ENCODE measurements around the gene PEX26. TPM values are rescaled to one million over a fixed set of nuclear protein-coding genes. Genes with fewer than 3 reads are reported as not detected.

Gene PEX26
- total RNA-seq, 2 experiments from 2014 or later = 19.6 to 20.8 TPM

DNA sequence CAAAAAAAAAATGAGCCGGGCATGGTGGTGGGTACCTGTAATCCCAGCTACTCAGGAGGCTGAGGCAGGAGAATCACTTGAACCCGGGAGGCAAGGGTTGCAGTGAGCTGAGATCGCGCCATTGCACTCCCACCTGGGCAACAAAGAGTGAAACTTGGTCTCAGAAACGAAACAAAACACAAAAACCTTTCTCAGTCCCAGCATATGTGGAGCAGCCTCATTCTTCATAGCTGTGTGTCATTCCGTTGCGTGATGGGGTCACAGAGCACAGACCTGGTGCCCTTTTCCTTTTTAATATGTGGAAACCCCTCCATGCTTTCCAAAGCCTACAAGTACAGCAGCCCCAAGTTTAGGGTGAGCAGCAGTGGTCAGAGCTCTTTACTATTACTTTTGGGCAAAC, 13.7 kb downstream of the PEX26 start:
- CTCF ChIA-PET = interaction anchor here (1.7 kb wide), 1 partner anchor 15 kb away, joined by 4 read pairs; no protein-coding TSS in a partner anchor
- H3K27ac ChIP-seq (ENCODE audit: low read depth in 1 of 2, low read length in 2 of 2) = peak overlapping the region in 1 of 2 donors; percentile 75
- Mint-ChIP-seq H3K9me3 (no peaks in the 10 kb centered on the region), H3K27me3 (no peaks in the 10 kb centered on the region), H3K4me1 (ENCODE audit: low read depth) (peaks cover 19% of the 10 kb centered on the region), H3K4me3 (peak overlapping the region; percentile 87), H3K36me3 (ENCODE audit: low read depth) (peaks cover 80% of the 10 kb centered on the region), H3K27ac (peak overlapping the region; percentile 93)
- DNase-seq (no peak), ATAC-seq (ENCODE audit: poor library complexity) (peak; percentile 12)
- peaks cover 28% of the 10 kb centered on the region for H3K4me1 ChIP-seq (ENCODE audit: insufficient read depth, low read length)
- H3K27me3 ChIP-seq (ENCODE audit: control insufficient read depth in 1 of 2, insufficient read depth in 2 of 2, low read length in 2 of 2) = no peaks in the 10 kb centered on the region
- TF ChIP-seq, protein P1, sequence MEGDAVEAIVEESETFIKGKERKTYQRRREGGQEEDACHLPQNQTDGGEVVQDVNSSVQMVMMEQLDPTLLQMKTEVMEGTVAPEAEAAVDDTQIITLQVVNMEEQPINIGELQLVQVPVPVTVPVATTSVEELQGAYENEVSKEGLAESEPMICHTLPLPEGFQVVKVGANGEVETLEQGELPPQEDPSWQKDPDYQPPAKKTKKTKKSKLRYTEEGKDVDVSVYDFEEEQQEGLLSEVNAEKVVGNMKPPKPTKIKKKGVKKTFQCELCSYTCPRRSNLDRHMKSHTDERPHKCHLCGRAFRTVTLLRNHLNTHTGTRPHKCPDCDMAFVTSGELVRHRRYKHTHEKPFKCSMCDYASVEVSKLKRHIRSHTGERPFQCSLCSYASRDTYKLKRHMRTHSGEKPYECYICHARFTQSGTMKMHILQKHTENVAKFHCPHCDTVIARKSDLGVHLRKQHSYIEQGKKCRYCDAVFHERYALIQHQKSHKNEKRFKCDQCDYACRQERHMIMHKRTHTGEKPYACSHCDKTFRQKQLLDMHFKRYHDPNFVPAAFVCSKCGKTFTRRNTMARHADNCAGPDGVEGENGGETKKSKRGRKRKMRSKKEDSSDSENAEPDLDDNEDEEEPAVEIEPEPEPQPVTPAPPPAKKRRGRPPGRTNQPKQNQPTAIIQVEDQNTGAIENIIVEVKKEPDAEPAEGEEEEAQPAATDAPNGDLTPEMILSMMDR (IDR thresholded peaks at IDR 0.05) = no peak
- H3K36me3 ChIP-seq (ENCODE audit: insufficient read depth, low read length) = peaks cover 31% of the 10 kb centered on the region
- POLR2A ChIA-PET = interaction anchor here (2.3 kb wide), 1 partner anchor 14 kb away, joined by 10 read pairs; the partner anchor contains the start of gene PEX26
- H3K9me3 ChIP-seq (ENCODE audit: control insufficient read depth in 1 of 2, insufficient read depth in 1 of 2, low read length in 2 of 2) = no peaks in the 10 kb centered on the region
- H3K4me3 ChIP-seq (ENCODE audit: low read length) = peak overlapping the region; percentile 52
- intact Hi-C loops (cut with DNase I, micrococcal nuclease) = no loop called here

DNA sequence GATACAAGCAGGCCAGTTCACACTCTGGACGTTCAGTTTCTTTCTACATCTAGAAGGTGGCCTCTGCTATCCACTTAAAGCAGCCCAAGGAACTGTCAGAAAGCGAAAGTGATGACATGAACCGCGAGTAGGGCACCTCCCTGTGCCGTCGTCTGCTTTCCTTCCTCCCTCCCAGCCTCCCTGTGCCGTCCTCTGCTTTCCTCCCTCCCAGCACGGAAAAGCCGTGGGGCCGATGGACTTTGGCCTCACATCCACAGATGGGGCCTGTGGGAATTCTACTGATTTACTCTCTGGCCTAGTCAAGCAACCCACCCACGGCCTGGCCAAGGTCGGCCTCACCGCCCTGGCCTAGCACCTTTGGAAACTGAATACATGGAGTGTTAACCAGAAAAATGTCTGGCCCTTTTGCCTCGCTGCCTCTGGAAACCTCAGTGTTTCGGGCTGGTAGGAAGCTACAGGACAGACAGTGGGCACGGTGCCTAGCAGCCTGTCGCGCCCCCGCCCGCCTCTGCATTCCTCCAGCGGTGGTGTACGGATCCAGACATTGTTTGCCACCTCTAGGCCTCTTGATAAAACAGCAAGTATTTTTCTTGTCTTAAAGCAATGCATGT, 14.2 kb downstream of the PEX26 start:
- peak overlapping the region in 1 of 2 donors; percentile 75 for H3K27ac ChIP-seq (ENCODE audit: low read depth in 1 of 2, low read length in 2 of 2)
- Mint-ChIP-seq H3K9me3 (no peaks in the 10 kb centered on the region), H3K27me3 (no peaks in the 10 kb centered on the region), H3K4me1 (ENCODE audit: low read depth) (peaks cover 19% of the 10 kb centered on the region), H3K4me3 (peak overlapping the region; percentile 87), H3K36me3 (ENCODE audit: low read depth) (peaks cover 79% of the 10 kb centered on the region), H3K27ac (peak overlapping the region; percentile 93)
- H3K36me3 ChIP-seq (ENCODE audit: insufficient read depth, low read length) = peaks cover 33% of the 10 kb centered on the region
- peak overlapping the region; percentile 52 for H3K4me3 ChIP-seq (ENCODE audit: low read length)
- ChIA-PET CTCF (interaction anchor here (1.1 to 1.7 kb wide), 2 partner anchors 16 to 54 kb away, joined by 3 to 4 read pairs; no protein-coding TSS in a partner anchor), POLR2A (interaction anchor here (2.3 kb wide), 1 partner anchor 14 kb away, joined by 10 read pairs; the partner anchor contains the start of gene PEX26)
- no peaks in the 10 kb centered on the region for H3K27me3 ChIP-seq (ENCODE audit: control insufficient read depth in 1 of 2, insufficient read depth in 2 of 2, low read length in 2 of 2)
- no peaks in the 10 kb centered on the region for H3K9me3 ChIP-seq (ENCODE audit: control insufficient read depth in 1 of 2, insufficient read depth in 1 of 2, low read length in 2 of 2)
- TF ChIP-seq, protein P1 (IDR thresholded peaks at IDR 0.05) = no peak
- intact Hi-C loops (cut with DNase I, micrococcal nuclease) = no loop called here
- peaks cover 28% of the 10 kb centered on the region for H3K4me1 ChIP-seq (ENCODE audit: insufficient read depth, low read length)
- DNase-seq (peak in 12 of 14 experiments; percentile 12 to 76 (median 36)), ATAC-seq (ENCODE audit: poor library complexity) (peak; percentile 81)

- no peaks in the 10 kb centered on the region for H3K27me3 Mint-ChIP-seq
- Histone ChIP-seq H3K27me3 (ENCODE audit: control insufficient read depth in 1 of 2, insufficient read depth in 2 of 2, low read length in 2 of 2) (no peaks in the 10 kb centered on the region), H3K9me3 (ENCODE audit: control insufficient read depth in 1 of 2, insufficient read depth in 1 of 2, low read length in 2 of 2) (no peaks in the 10 kb centered on the region), H3K36me3 (ENCODE audit: insufficient read depth, low read length) (peaks cover 19% of the 10 kb centered on the region), H3K4me3 (ENCODE audit: low read length) (no peak overlapping the region), H3K4me1 (ENCODE audit: insufficient read depth, low read length) (peaks cover 25% of the 10 kb centered on the region), H3K27ac (ENCODE audit: low read depth in 1 of 2, low read length in 2 of 2) (no peak overlapping the region)
- ChIA-PET CTCF (no interaction called here), POLR2A (no interaction called here)
- TF ChIP-seq, protein P1 (IDR thresholded peaks at IDR 0.05) = no peak
- H3K4me3 Mint-ChIP-seq = no peak overlapping the region
- peaks cover 63% of the 10 kb centered on the region for H3K36me3 Mint-ChIP-seq (ENCODE audit: low read depth)
- DNase-seq (no peak), ATAC-seq (ENCODE audit: poor library complexity) (no peak)
- H3K9me3 Mint-ChIP-seq = no peaks in the 10 kb centered on the region
- H3K4me1 Mint-ChIP-seq (ENCODE audit: low read depth) = peaks cover 19% of the 10 kb centered on the region
- H3K27ac Mint-ChIP-seq = no peak overlapping the region
- intact Hi-C loops (cut with DNase I, micrococcal nuclease) = no loop called here
Measured at GRCh38 chr22:18093661-18094060, 15.9 kb downstream of the PEX26 start.
